HCT116 (cell line): Measurements from ENCODE around the gene RBP5. TPM values are rescaled to one million over a fixed set of nuclear protein-coding genes. Genes with fewer than 3 reads are reported as not detected.

Source experiments
- ATAC-seq: fragments of 200-7000 bp; cut with Tn5 transposase; 2 replicates; pipeline ENCODE4 v1.9.1; 2020; ENCODE audit warnings: mild to moderate bottlenecking, moderate library complexity
- BruUV-seq: library from RNA; stranded (reverse); fragments of 400-500 nt; replicated peaks from 2 replicates; lab custom pipeline; 2021; lab: Mats Ljungman, UMichigan
- CTCF ChIA-PET: fragments of 300-600 bp; sonication (Branson Sonifier 250); formaldehyde crosslinking; loops from one replicate; lab custom pipeline; 2021; ENCODE audit warnings: antibody characterized with exemption; lab: Charles Lee
- POLR2A ChIA-PET: fragments of 300-600, 350-600 bp; sonication (Branson Sonifier 250); formaldehyde crosslinking; loops from one replicate; lab custom pipeline; 2021; ENCODE audit warnings: antibody characterized with exemption; lab: Charles Lee
- RAD21 ChIA-PET, 2 experiments: fragments of 300-600 bp; sonication (Branson Sonifier 250); formaldehyde crosslinking; loops; one replicate each; lab custom pipeline; 2023; ENCODE audit warnings: low total read pairs in 2 of 2; ENCODE audit not compliant: uncharacterized antibody in 2 of 2, unreplicated experiment in 2 of 2, low non-redundant PET in 1 of 2; lab: Charles Lee
- DNase-seq: peaks from one replicate; pipeline ENCODE4 v3.0.0-alpha.2; 2010; ENCODE audit warnings: low read depth, low spot score
- H2AFZ ChIP-seq: fragments of 200-600 bp; shearing (Covaris generic), sonication (generic); 2 replicates; pipeline ENCODE4 v1.6.1; 2017; ENCODE audit warnings: low read depth, mixed run types, mixed read lengths, antibody characterized with exemption, low read length; ENCODE audit not compliant: poor library complexity, severe bottlenecking
- H3K27ac ChIP-seq: 2 replicates; pipeline ENCODE4 v1.5.1; 2012; ENCODE audit warnings: low read depth, low read length
- H3K27me3 ChIP-seq: fragments of 200-600 bp; sonication (generic); 2 replicates; pipeline ENCODE4 v1.6.1; 2016; ENCODE audit warnings: mixed run types, low read length, mixed read lengths; ENCODE audit not compliant: insufficient read depth
- H3K36me3 ChIP-seq, 2 experiments: fragments of 200-500 bp in 1 of 2; fragments of 200-600 bp in 1 of 2; sonication (Bioruptor generic) in 1 of 2; sonication (generic) in 1 of 2; 2 replicates each; pipeline versions ENCODE4 v1.5.1 to v1.6.1; 2014 to 2016; ENCODE audit warnings: low read length in 2 of 2, inconsistent platforms in 1 of 2, mixed read lengths in 1 of 2, mixed run types in 1 of 2; ENCODE audit not compliant: insufficient read depth in 2 of 2, control insufficient read depth in 1 of 2
- H3K4me1 ChIP-seq, 2 experiments: fragments of 200-600 bp in 1 of 2; sonication (generic) in 1 of 2; 2 replicates each; pipeline versions ENCODE4 v1.5.1 to v1.6.1; 2012 to 2017; ENCODE audit warnings: low read length in 2 of 2, inconsistent platforms in 1 of 2, mild to moderate bottlenecking in 1 of 2, mixed read lengths in 1 of 2, mixed run types in 1 of 2, moderate library complexity in 1 of 2; ENCODE audit not compliant: insufficient read depth in 2 of 2, control insufficient read depth in 1 of 2
- H3K4me2 ChIP-seq: fragments of 200-600 bp; sonication (generic); 2 replicates; pipeline ENCODE4 v1.6.1; 2017; ENCODE audit warnings: mixed run types, low read length, mixed read lengths
- H3K4me3 ChIP-seq, 2 experiments: fragments of 200-600 bp in 1 of 2; sonication (generic) in 1 of 2; replicated peaks in 1 of 2; 2 replicates each; pipeline ENCODE4 v1.5.1; 2011 to 2016; ENCODE audit warnings: low read length in 2 of 2, control low read depth in 1 of 2, low read depth in 1 of 2, mild to moderate bottlenecking in 1 of 2, mixed read lengths in 1 of 2, mixed run types in 1 of 2
- H3K79me2 ChIP-seq: fragments of 200-600 bp; sonication (generic); 2 replicates; pipeline ENCODE4 v1.6.1; 2017; ENCODE audit warnings: mild to moderate bottlenecking, mixed run types, low read length, moderate library complexity, mixed read lengths; ENCODE audit not compliant: insufficient read depth
- H3K9ac ChIP-seq: fragments of 200-600 bp; sonication (generic); 2 replicates; pipeline ENCODE4 v1.6.1; 2016; ENCODE audit warnings: low read length, mixed read lengths
- H3K9me2 ChIP-seq: fragments of 200-600 bp; sonication (generic), shearing (Covaris generic); 2 replicates; pipeline ENCODE4 v1.6.1; 2017; ENCODE audit warnings: mixed run types, mild to moderate bottlenecking, moderate library complexity; ENCODE audit not compliant: insufficient read depth
- H3K9me3 ChIP-seq, 2 experiments: fragments of 200-500 bp in 1 of 2; fragments of 200-600 bp in 1 of 2; sonication (Bioruptor generic) in 1 of 2; sonication (generic) in 1 of 2; 2 replicates each; pipeline ENCODE4 v1.6.1; 2014 to 2017; ENCODE audit warnings: low read length in 2 of 2, mixed read lengths in 2 of 2, inconsistent platforms in 1 of 2, low read depth in 1 of 2, mild to moderate bottlenecking in 1 of 2, mixed run types in 1 of 2, moderate library complexity in 1 of 2; ENCODE audit not compliant: control insufficient read depth in 1 of 2, insufficient read depth in 1 of 2
- H4K20me1 ChIP-seq: fragments of 200-600 bp; sonication (generic), shearing (Covaris generic); 2 replicates; pipeline ENCODE4 v1.6.1; 2017; ENCODE audit warnings: mixed run types, mild to moderate bottlenecking, moderate library complexity; ENCODE audit not compliant: insufficient read depth
- EZH2phosphoT487 ChIP-seq: fragments of 200-600 bp; IDR thresholded peaks from 2 replicates; pipeline ENCODE4 v1.6.1; 2018; ENCODE audit warnings: antibody characterized with exemption, borderline replicate concordance
- FOSL1 ChIP-seq: IDR thresholded peaks from 2 replicates; pipeline ENCODE4 v1.6.1; 2012; ENCODE audit warnings: low read depth
- JUND ChIP-seq: IDR thresholded peaks from 2 replicates; pipeline ENCODE4 v1.6.1; 2012
- POLR2A ChIP-seq: IDR thresholded peaks from 2 replicates; pipeline ENCODE4 v1.7.0; 2011; ENCODE audit warnings: borderline replicate concordance; ENCODE audit not compliant: insufficient read depth, insufficient read length; ENCODE audit errors: extremely low read depth
- POLR2AphosphoS5 ChIP-seq: IDR thresholded peaks from 2 replicates; pipeline ENCODE4 v1.6.1; 2011; ENCODE audit warnings: mild to moderate bottlenecking, low read depth, low read length, moderate library complexity
- RAD21 ChIP-seq: IDR thresholded peaks from 2 replicates; pipeline ENCODE4 v1.6.1; 2012; ENCODE audit warnings: low read depth, mild to moderate bottlenecking
- SRF ChIP-seq: IDR thresholded peaks from 2 replicates; pipeline ENCODE4 v1.6.1; 2012; ENCODE audit warnings: low read depth
- TCF7L2 ChIP-seq: IDR thresholded peaks from 2 replicates; pipeline ENCODE4 v1.7.0; 2011; ENCODE audit warnings: borderline replicate concordance, inconsistent platforms; ENCODE audit not compliant: insufficient read depth, insufficient read length; ENCODE audit errors: extremely low read depth
- ZFX ChIP-seq: fragments of 450-650 bp; IDR thresholded peaks from 2 replicates; pipeline ENCODE4 v1.6.1; 2017
- intact Hi-C: fragments of 100-400 bp; cut with micrococcal nuclease; formaldehyde crosslinking; loops from 2 replicates; pipeline ENCODE4 v1.10.0; 2022
- total RNA-seq: library from RNA; stranded (reverse); gene quantifications from one replicate; pipeline ENCODE4 v1.2.1, GENCODE V29; 2021; ENCODE audit not compliant: unreplicated experiment
- TF ChIP-seq, protein P1 (sequence below): IDR thresholded peaks from 2 replicates; pipeline ENCODE4 v1.6.1; 2011; ENCODE audit warnings: mild to moderate bottlenecking, low read length, moderate library complexity; ENCODE audit not compliant: insufficient replicate concordance; ENCODE audit errors: extremely low read depth
- TF ChIP-seq, protein P2 (sequence below): IDR thresholded peaks from 2 replicates; pipeline ENCODE4 v1.6.1; 2012; ENCODE audit warnings: low read depth

Gene RBP5
- total RNA-seq, 1 experiment from 2014 or later: 0.22 TPM

DNA sequence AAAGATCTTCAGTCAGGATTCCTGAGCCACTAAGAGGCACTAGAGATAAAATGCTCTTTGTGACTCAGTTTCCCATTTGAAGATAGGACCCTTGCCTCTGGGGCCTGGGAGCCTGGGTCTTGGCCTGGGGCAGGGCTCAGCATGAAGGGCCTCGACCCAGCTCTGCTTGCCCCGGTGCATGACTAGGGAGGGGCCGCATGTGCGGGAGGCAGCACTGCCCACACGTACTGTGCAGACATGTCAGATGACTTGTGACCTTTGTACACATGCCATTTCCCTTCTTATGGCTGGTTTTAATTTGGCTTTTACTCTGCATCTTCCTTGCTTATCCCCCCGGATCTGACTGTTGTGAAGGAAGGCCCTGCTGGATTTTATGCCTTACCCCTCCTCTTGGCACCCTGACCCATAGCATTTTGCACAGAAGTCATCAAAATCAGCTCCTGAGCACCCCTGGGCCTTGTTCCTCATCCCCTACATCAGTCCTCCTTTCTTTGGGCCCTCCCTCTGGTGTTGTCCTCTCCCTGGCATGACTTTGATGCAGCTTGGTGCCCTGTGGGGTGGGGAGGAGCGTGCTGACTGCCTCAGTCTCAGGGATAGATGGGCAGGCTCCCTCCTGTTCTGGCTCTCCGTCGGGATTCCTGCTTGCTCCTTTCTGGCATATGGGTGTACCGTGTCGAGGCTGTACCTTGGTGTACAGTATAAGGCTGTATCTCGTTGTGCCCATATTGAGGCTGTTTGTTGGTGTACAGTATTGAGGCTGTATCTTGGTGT is 5.9 kb upstream of the RBP5 start:
- Histone ChIP-seq H3K4me2 (no peak overlapping the region), H3K9ac (no peak overlapping the region), H3K27me3 (no peaks in the 10 kb centered on the region), H4K20me1 (no peaks in the 10 kb centered on the region), H3K9me2 (no peaks in the 10 kb centered on the region), H2AFZ (no peak overlapping the region), H3K4me1 (peaks cover 2 to 21% of the 10 kb centered on the region in 2 experiments), H3K79me2 (no peaks in the 10 kb centered on the region), H3K4me3 (no peak overlapping the region), H3K9me3 (no peaks in the 10 kb centered on the region), H3K36me3 (peaks cover 0 to 8% of the 10 kb centered on the region in 2 experiments; a peak in 2 of 4 replicates), H3K27ac (no peak overlapping the region)
- no TSS peak for BruUV-seq
- ChIA-PET RAD21 (no interaction called here), POLR2A (interaction anchor here (1.0 kb wide), 1 partner anchor 191 kb away, joined by 3 read pairs; the partner anchor contains the start of genes C12orf57 and RNU7-1), CTCF (no interaction called here)
- intact Hi-C loops: no loop called here
- DNase-seq: no peak
- ATAC-seq: no peak
- TF ChIP-seq RAD21 (no peak), POLR2A (no peak), SRF (no peak), POLR2AphosphoS5 (no peak), JUND (no peak)
- TF ChIP-seq, protein P1, sequence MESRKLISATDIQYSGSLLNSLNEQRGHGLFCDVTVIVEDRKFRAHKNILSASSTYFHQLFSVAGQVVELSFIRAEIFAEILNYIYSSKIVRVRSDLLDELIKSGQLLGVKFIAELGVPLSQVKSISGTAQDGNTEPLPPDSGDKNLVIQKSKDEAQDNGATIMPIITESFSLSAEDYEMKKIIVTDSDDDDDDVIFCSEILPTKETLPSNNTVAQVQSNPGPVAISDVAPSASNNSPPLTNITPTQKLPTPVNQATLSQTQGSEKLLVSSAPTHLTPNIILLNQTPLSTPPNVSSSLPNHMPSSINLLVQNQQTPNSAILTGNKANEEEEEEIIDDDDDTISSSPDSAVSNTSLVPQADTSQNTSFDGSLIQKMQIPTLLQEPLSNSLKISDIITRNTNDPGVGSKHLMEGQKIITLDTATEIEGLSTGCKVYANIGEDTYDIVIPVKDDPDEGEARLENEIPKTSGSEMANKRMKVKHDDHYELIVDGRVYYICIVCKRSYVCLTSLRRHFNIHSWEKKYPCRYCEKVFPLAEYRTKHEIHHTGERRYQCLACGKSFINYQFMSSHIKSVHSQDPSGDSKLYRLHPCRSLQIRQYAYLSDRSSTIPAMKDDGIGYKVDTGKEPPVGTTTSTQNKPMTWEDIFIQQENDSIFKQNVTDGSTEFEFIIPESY: no peak

DNA sequence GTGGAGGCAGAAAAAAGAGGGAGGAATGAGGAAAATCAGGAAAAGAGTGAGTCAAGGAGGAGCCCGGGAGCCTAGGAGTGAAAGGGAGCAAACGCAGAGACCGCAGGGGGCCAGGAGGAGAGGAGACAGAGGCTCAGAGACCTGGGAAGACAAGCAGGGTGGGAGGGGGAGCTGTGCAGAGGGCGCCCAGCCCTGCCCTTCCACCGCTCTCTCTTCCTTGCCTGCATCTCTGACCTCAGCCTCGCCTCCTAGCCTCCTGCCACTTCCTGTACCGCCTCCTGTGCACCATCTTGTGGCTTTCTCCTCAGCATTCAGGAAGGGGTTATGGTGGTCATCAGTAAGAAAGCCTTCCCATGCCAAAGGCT is 2.8 kb upstream of the RBP5 start:
- ChIA-PET RAD21 (no interaction called here), CTCF (no interaction called here), POLR2A (interaction anchor here (0.7 kb wide), 1 partner anchor 8 kb away, joined by 3 read pairs; no protein-coding TSS in a partner anchor)
- intact Hi-C loops: no loop called here
- H3K9ac ChIP-seq: no peak overlapping the region
- peak overlapping the region; percentile 73 for H3K4me2 ChIP-seq
- H3K9me2 ChIP-seq: no peaks in the 10 kb centered on the region
- no peaks in the 10 kb centered on the region for H4K20me1 ChIP-seq
- no peaks in the 10 kb centered on the region for H3K27me3 ChIP-seq
- no TSS peak for BruUV-seq
- no peak overlapping the region for H2AFZ ChIP-seq
- ATAC-seq: peak; percentile 30
- no peaks in the 10 kb centered on the region for H3K9me3 ChIP-seq
- H3K36me3 ChIP-seq: peaks cover 0 to 1% of the 10 kb centered on the region in 2 experiments; a peak in 2 of 4 replicates
- H3K4me3 ChIP-seq: peak overlapping the region; percentile 51 to 59
- H3K27ac ChIP-seq: no peak overlapping the region; the same call in 1 of the 2 replicates
- H3K79me2 ChIP-seq: no peaks in the 10 kb centered on the region
- DNase-seq: no peak
- H3K4me1 ChIP-seq: peaks cover 7 to 35% of the 10 kb centered on the region in 2 experiments
- TF ChIP-seq TCF7L2 (no peak), EZH2phosphoT487 (no peak), FOSL1 (no peak), ZFX (no peak)
- TF ChIP-seq, protein P2, sequence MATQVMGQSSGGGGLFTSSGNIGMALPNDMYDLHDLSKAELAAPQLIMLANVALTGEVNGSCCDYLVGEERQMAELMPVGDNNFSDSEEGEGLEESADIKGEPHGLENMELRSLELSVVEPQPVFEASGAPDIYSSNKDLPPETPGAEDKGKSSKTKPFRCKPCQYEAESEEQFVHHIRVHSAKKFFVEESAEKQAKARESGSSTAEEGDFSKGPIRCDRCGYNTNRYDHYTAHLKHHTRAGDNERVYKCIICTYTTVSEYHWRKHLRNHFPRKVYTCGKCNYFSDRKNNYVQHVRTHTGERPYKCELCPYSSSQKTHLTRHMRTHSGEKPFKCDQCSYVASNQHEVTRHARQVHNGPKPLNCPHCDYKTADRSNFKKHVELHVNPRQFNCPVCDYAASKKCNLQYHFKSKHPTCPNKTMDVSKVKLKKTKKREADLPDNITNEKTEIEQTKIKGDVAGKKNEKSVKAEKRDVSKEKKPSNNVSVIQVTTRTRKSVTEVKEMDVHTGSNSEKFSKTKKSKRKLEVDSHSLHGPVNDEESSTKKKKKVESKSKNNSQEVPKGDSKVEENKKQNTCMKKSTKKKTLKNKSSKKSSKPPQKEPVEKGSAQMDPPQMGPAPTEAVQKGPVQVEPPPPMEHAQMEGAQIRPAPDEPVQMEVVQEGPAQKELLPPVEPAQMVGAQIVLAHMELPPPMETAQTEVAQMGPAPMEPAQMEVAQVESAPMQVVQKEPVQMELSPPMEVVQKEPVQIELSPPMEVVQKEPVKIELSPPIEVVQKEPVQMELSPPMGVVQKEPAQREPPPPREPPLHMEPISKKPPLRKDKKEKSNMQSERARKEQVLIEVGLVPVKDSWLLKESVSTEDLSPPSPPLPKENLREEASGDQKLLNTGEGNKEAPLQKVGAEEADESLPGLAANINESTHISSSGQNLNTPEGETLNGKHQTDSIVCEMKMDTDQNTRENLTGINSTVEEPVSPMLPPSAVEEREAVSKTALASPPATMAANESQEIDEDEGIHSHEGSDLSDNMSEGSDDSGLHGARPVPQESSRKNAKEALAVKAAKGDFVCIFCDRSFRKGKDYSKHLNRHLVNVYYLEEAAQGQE: no peak
